ENCODE results near the gene TSHZ2.

The TSHZ2 gene

GRCh38 chr20:53527196-53527595, 555.0 kb downstream of the TSHZ2 start:
- no peak for TF ChIP-seq CTCF (IDR thresholded peaks at IDR 0.05)

- TF ChIP-seq CTCF (IDR thresholded peaks at IDR 0.05) = no peak
Observed at GRCh38 chr20:53529658-53530057, 557.5 kb downstream of the TSHZ2 start.

- TF ChIP-seq CTCF (IDR thresholded peaks at IDR 0.05) = no peak
Observed at GRCh38 chr20:53530440-53530839, 558.3 kb downstream of the TSHZ2 start.

GRCh38 chr20:53533500-53533899, 561.3 kb downstream of the TSHZ2 start:
- TF ChIP-seq CTCF (IDR thresholded peaks at IDR 0.05) = no peak

GRCh38 chr20:53534037-53534436, 561.9 kb downstream of the TSHZ2 start:
- no peak for TF ChIP-seq CTCF (IDR thresholded peaks at IDR 0.05)

- TF ChIP-seq CTCF (IDR thresholded peaks at IDR 0.05) = no peak
Observed at GRCh38 chr20:53535878-53536277, 563.7 kb downstream of the TSHZ2 start.

- no peak for TF ChIP-seq CTCF (IDR thresholded peaks at IDR 0.05)
Observed at GRCh38 chr20:53539516-53539915, 567.4 kb downstream of the TSHZ2 start.
